Peyer's patch (tissue), 4 donors: Measurements from ENCODE around the gene SRPRB.

Source experiments
- CTCF ChIP-seq, 6 experiments: fragments of 450-650 bp in 4 of 6; fragments of 200-600 bp in 2 of 6; sonication (generic) in 1 of 6; IDR thresholded peaks; one replicate each; pipeline ENCODE4 v1.5.1; 2017 to 2019; ENCODE audit warnings: antibody characterized with exemption in 6 of 6, mild to moderate bottlenecking in 3 of 6, moderate library complexity in 1 of 6
- POLR2A ChIP-seq, 2 donors: fragments of 450-650 bp; IDR thresholded peaks; one replicate each; pipeline ENCODE4 v1.5.1; 2017; ENCODE audit warnings: antibody characterized with exemption in 2 of 2, mild to moderate bottlenecking in 2 of 2, moderate library complexity in 2 of 2

GRCh38 chr3:133853925-133854227 lies 48.3 kb downstream of the SRPRB start:
- TF ChIP-seq CTCF (IDR thresholded peaks at IDR 0.05) = no peak
- no peak for TF ChIP-seq POLR2A (IDR thresholded peaks at IDR 0.05)
